CD14-positive monocyte (primary cell): ENCODE data around the gene GPC2. TPM values are rescaled to one million over a fixed set of nuclear protein-coding genes. Genes with fewer than 3 reads are reported as not detected.

Experiments used
- DNase-seq, 3 donors: peaks; one replicate each; pipeline ENCODE4 v3.0.0-alpha.2; 2011 to 2022
- H2AFZ ChIP-seq: 2 replicates; pipeline ENCODE4 v1.6.0; 2012; ENCODE audit warnings: mild to moderate bottlenecking, low read depth, low read length, inconsistent platforms; ENCODE audit not compliant: insufficient read depth, poor library complexity, severe bottlenecking
- H3K27ac ChIP-seq, 2 donors: 1 replicate in 1 of 2; 2 replicates in 1 of 2; pipeline ENCODE4 v1.5.1; 2012 to 2013; ENCODE audit warnings: low read length in 2 of 2, control low read depth in 1 of 2, inconsistent platforms in 1 of 2, low read depth in 1 of 2, mild to moderate bottlenecking in 1 of 2
- H3K27me3 ChIP-seq, 2 donors: one replicate each; pipeline versions ENCODE4 v1.6.0 to v1.6.1; 2011 to 2013; ENCODE audit warnings: low read length in 2 of 2; ENCODE audit not compliant: control insufficient read depth in 2 of 2, insufficient read depth in 2 of 2
- H3K36me3 ChIP-seq, 2 donors: replicated peaks in 1 of 2; 1 replicate in 1 of 2; 2 replicates in 1 of 2; pipeline versions ENCODE4 v1.5.1 to v1.6.1; 2012 to 2013; ENCODE audit warnings: low read length in 2 of 2, control low read depth in 1 of 2, inconsistent platforms in 1 of 2, mild to moderate bottlenecking in 1 of 2; ENCODE audit not compliant: insufficient read depth in 2 of 2, control insufficient read depth in 1 of 2
- H3K4me1 ChIP-seq, 2 donors: 1 replicate in 1 of 2; 2 replicates in 1 of 2; pipeline versions ENCODE4 v1.5.1 to v1.6.1; 2012 to 2013; ENCODE audit warnings: low read length in 2 of 2, control low read depth in 1 of 2, inconsistent platforms in 1 of 2, mild to moderate bottlenecking in 1 of 2, moderate library complexity in 1 of 2; ENCODE audit not compliant: insufficient read depth in 2 of 2, control insufficient read depth in 1 of 2
- H3K4me2 ChIP-seq: replicated peaks from 2 replicates; pipeline ENCODE3; 2012; ENCODE audit warnings: low read length, moderate library complexity, mild to moderate bottlenecking; ENCODE audit not compliant: poor library complexity, severe bottlenecking; ENCODE audit errors: extremely low read depth
- H3K4me3 ChIP-seq, 3 experiments: fragments of 200-600 bp in 1 of 3; sonication (generic) in 1 of 3; replicated peaks in 1 of 3; 1 replicate in 2 of 3; 2 replicates in 1 of 3; pipeline ENCODE4 v1.5.1; 2011 to 2013; ENCODE audit warnings: low read length in 3 of 3, mild to moderate bottlenecking in 3 of 3, control low read depth in 2 of 3, low read depth in 2 of 3, inconsistent platforms in 1 of 3, moderate library complexity in 1 of 3
- H3K79me2 ChIP-seq: 2 replicates; pipeline ENCODE4 v1.6.0; 2012; ENCODE audit warnings: mild to moderate bottlenecking, control low read depth, inconsistent platforms, low read length, moderate library complexity; ENCODE audit not compliant: insufficient read depth
- H3K9ac ChIP-seq: 2 replicates; pipeline ENCODE4 v1.6.0; 2017; ENCODE audit warnings: low read length, mild to moderate bottlenecking; ENCODE audit not compliant: insufficient read depth, poor library complexity, severe bottlenecking
- H3K9me3 ChIP-seq, 2 donors: replicated peaks in 1 of 2; 1 replicate in 1 of 2; 2 replicates in 1 of 2; pipeline versions ENCODE4 v1.5.1 to v1.6.1; 2012 to 2013; ENCODE audit warnings: low read length in 2 of 2, control low read depth in 1 of 2; ENCODE audit not compliant: control insufficient read depth in 1 of 2, insufficient read depth in 1 of 2
- H4K20me1 ChIP-seq: 2 replicates; pipeline ENCODE4 v1.6.0; 2012; ENCODE audit warnings: mild to moderate bottlenecking, low read length, control low read depth, moderate library complexity; ENCODE audit not compliant: insufficient read depth
- H3K27ac Mint-ChIP-seq, 7 donors: one replicate each; pipeline ENCODE4 v1.8.0; 2020; ENCODE audit warnings: mild to moderate bottlenecking in 7 of 7, mixed read lengths in 7 of 7, moderate library complexity in 6 of 7, inconsistent platforms in 2 of 7
- H3K27me3 Mint-ChIP-seq, 3 donors: one replicate each; pipeline ENCODE4 v1.8.0; 2021 to 2022; ENCODE audit warnings: low read depth in 3 of 3, mild to moderate bottlenecking in 3 of 3, mixed read lengths in 3 of 3, moderate library complexity in 3 of 3, inconsistent platforms in 1 of 3
- H3K36me3 Mint-ChIP-seq, 2 donors: one replicate each; pipeline ENCODE4 v1.8.0; 2020; ENCODE audit warnings: mixed read lengths in 2 of 2, inconsistent platforms in 1 of 2, mild to moderate bottlenecking in 1 of 2
- H3K4me1 Mint-ChIP-seq: one replicate; pipeline ENCODE4 v1.8.0; 2020; ENCODE audit warnings: mild to moderate bottlenecking, mixed read lengths
- H3K4me3 Mint-ChIP-seq, 2 donors: one replicate each; pipeline ENCODE4 v1.8.0; 2020; ENCODE audit warnings: mild to moderate bottlenecking in 2 of 2, mixed read lengths in 2 of 2, moderate library complexity in 1 of 2
- H3K9me3 Mint-ChIP-seq, 7 donors: one replicate each; pipeline ENCODE4 v1.8.0; 2020 to 2022; ENCODE audit warnings: mixed read lengths in 7 of 7, mild to moderate bottlenecking in 6 of 7, moderate library complexity in 6 of 7, inconsistent platforms in 2 of 7
- WGBS: methylation state at CpG from one replicate; pipeline ENCODE4 v1.1.5; 2013; ENCODE audit warnings: missing lambda C conversion rate; ENCODE audit not compliant: insufficient coverage; 5-methylcytosine and 5-hydroxymethylcytosine counted together
- intact Hi-C, 2 donors: fragments of 100-400 bp; cut with micrococcal nuclease; formaldehyde crosslinking; loops; one replicate each; pipeline versions ENCODE4 v1.15.0 to v1.15.1; 2023
- polyA plus RNA-seq, 3 donors: library from polyadenylated mRNA; depleted of rRNA in 1 of 3; unstranded in 2 of 3; stranded (reverse) in 1 of 3; fragments of 300-500 nt in 2 of 3; fragments of >200 nt in 1 of 3; fragmentation: Illumina TruSeq in 2 of 3; gene quantifications; 1 replicate in 2 of 3; 2 replicates in 1 of 3; pipeline ENCODE4 v1.2.3, GENCODE V29; 2012 to 2021
- TF ChIP-seq, protein P1 (sequence below): fragments of 200-600 bp; IDR thresholded peaks from one replicate; pipeline ENCODE4 v1.8.0; 2022; ENCODE audit warnings: antibody characterized with exemption, mild to moderate bottlenecking

Gene GPC2
- polyA plus RNA-seq, 3 donors = 0.91 TPM; not detected in 2

DNA sequence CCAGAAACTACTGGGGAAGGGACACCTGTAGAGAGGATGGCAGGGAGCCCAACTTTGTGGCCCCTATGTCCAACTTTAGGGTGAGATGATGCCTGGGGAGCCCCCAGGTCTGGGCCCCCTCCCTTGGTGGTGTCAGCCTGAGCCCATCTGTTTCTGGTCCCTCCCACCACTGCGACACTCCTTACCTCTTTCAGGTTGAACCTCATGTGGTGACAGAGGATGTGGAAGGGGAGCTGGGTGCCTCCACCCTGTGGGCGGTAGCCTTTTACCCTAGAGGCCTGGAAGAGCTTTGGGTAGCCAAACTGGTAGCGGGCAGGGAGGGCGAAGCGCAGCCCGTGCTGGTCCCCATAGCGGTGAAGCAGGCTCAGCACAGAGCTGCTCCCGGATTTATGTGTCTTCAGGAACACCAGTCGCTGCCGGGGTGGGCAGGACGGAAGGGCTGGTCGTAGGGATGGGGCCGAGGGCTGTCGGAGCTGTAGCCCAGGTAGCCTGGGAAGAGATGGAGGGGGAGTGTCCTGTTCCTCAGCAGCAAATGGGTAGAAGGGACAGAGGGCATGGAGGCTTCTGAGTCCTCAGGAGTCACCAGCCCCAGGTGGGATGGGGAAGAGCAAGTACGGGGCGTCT, 10.8 kb downstream of the GPC2 start:
- H3K27me3 Mint-ChIP-seq = peaks cover 59 to 84% (median 67%) of the 10 kb centered on the region in 3 donors

DNA sequence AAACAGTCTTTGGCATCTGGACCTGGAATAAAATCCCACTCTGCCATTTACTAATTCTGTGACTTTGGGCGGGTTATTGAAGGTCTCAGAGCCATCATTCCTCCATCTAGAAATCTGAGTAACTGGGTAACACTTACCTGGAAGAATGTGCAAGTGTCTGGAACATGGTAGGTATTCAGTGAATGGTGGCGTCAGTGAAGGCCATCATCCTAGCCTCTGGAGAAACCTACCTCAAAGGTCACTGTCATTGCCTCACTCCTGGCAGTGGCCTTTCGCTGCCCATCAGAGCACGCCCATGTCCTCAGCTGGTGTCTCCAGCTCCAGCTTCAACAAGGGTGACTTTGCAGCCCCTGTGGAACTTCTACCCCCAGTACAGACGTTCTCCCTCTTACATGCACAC, 13.3 kb downstream of the GPC2 start:
- intact Hi-C loops = no loop called here

More for the DNA sequence above, 10.8 kb downstream of the GPC2 start:
- peaks cover 0 to 6% of the 10 kb centered on the region in 2 donors for H3K9me3 ChIP-seq
- no peak overlapping the region for H3K4me3 ChIP-seq
- H3K4me1 ChIP-seq = peaks cover 32 to 36% of the 10 kb centered on the region in 2 donors
- peak overlapping the region in 1 of 2 donors; percentile 94 for H3K4me3 Mint-ChIP-seq
- DNase-seq = no peak
- 68% methylated on average over 13 of the region's 16 CpGs for WGBS
- H3K36me3 ChIP-seq = no peaks in the 10 kb centered on the region
- H3K27me3 ChIP-seq = peaks cover 30 to 57% of the 10 kb centered on the region in 2 donors
- peak overlapping the region; percentile 41 for H2AFZ ChIP-seq
- intact Hi-C loops = no loop called here
- peaks cover 4 to 14% of the 10 kb centered on the region in 2 donors for H3K36me3 Mint-ChIP-seq
- H3K4me1 Mint-ChIP-seq = peaks cover 37% of the 10 kb centered on the region
- no peak overlapping the region for H3K4me2 ChIP-seq
- H3K9me3 Mint-ChIP-seq = peaks cover 0 to 20% (median 9%) of the 10 kb centered on the region in 7 donors
- H3K9ac ChIP-seq = no peak overlapping the region
- H3K27ac ChIP-seq = no peak overlapping the region
- TF ChIP-seq, protein P1, sequence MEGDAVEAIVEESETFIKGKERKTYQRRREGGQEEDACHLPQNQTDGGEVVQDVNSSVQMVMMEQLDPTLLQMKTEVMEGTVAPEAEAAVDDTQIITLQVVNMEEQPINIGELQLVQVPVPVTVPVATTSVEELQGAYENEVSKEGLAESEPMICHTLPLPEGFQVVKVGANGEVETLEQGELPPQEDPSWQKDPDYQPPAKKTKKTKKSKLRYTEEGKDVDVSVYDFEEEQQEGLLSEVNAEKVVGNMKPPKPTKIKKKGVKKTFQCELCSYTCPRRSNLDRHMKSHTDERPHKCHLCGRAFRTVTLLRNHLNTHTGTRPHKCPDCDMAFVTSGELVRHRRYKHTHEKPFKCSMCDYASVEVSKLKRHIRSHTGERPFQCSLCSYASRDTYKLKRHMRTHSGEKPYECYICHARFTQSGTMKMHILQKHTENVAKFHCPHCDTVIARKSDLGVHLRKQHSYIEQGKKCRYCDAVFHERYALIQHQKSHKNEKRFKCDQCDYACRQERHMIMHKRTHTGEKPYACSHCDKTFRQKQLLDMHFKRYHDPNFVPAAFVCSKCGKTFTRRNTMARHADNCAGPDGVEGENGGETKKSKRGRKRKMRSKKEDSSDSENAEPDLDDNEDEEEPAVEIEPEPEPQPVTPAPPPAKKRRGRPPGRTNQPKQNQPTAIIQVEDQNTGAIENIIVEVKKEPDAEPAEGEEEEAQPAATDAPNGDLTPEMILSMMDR = no peak
- no peaks in the 10 kb centered on the region for H3K79me2 ChIP-seq
- H4K20me1 ChIP-seq = no peaks in the 10 kb centered on the region
- H3K27ac Mint-ChIP-seq = peak overlapping the region in 2 of 7 donors; percentile 48 to 54

More for the DNA sequence above, 13.3 kb downstream of the GPC2 start:
- no peaks in the 10 kb centered on the region for H4K20me1 ChIP-seq
- no peak overlapping the region for H2AFZ ChIP-seq
- no peaks in the 10 kb centered on the region for H3K36me3 ChIP-seq
- H3K4me3 ChIP-seq = no peak overlapping the region
- 100% methylated on average over 4 of the region's 5 CpGs for WGBS
- peaks cover 39 to 61% (median 51%) of the 10 kb centered on the region in 3 donors for H3K27me3 Mint-ChIP-seq
- peaks cover 0 to 7% of the 10 kb centered on the region in 2 donors for H3K36me3 Mint-ChIP-seq
- no peaks in the 10 kb centered on the region for H3K79me2 ChIP-seq
- H3K4me3 Mint-ChIP-seq = no peak overlapping the region
- H3K9me3 Mint-ChIP-seq = peaks cover 0 to 11% (median 6%) of the 10 kb centered on the region in 7 donors
- no peak overlapping the region for H3K27ac ChIP-seq
- TF ChIP-seq, protein P1 = no peak
- H3K27me3 ChIP-seq = peaks cover 17 to 35% of the 10 kb centered on the region in 2 donors
- H3K4me1 Mint-ChIP-seq = peaks cover 30% of the 10 kb centered on the region
- H3K4me1 ChIP-seq = peaks cover 27 to 28% of the 10 kb centered on the region in 2 donors
- peaks cover 0 to 6% of the 10 kb centered on the region in 2 donors for H3K9me3 ChIP-seq
- no peak overlapping the region for H3K27ac Mint-ChIP-seq
- no peak overlapping the region for H3K9ac ChIP-seq
- H3K4me2 ChIP-seq = no peak overlapping the region
- no peak for DNase-seq
